Neural progenitor cell (in vitro differentiated cells): Measurements from ENCODE around the gene MS4A10.

Source experiments
- CTCF ChIP-seq: fragments of 200-600 bp; sonication (generic); IDR thresholded peaks from 2 replicates; pipeline ENCODE4 v1.5.1; 2017; ENCODE audit warnings: antibody characterized with exemption, mild to moderate bottlenecking
- EZH2 ChIP-seq: fragments of 200-600 bp; sonication (generic); IDR thresholded peaks from 2 replicates; pipeline ENCODE4 v1.6.1; 2017; ENCODE audit warnings: antibody characterized with exemption, mild to moderate bottlenecking, moderate library complexity
- EZH2phosphoT487 ChIP-seq: fragments of 200-600 bp; sonication (generic); IDR thresholded peaks from 2 replicates; pipeline ENCODE4 v1.6.1; 2017; ENCODE audit warnings: antibody characterized with exemption

- TF ChIP-seq EZH2 (no peak), CTCF (no peak), EZH2phosphoT487 (no peak)
These were observed at the start of gene MS4A10 for GRCh38 chr11:60785136-60785535.
